HG02623 (cell line): Measurements from ENCODE around the gene PACC1.
"Not testable (repeated sequence)": the region's sequence is repeated elsewhere in the genome, so short reads cannot be mapped to it uniquely, and the experiment has no call there.

Source experiments
- ATAC-seq: cut with Tn5 transposase; IDR thresholded peaks from one replicate; pipeline ENCODE4 v1.9.1; 2021; ENCODE audit warnings: moderate library complexity; ENCODE audit not compliant: unreplicated experiment

The PACC1 gene

DNA sequence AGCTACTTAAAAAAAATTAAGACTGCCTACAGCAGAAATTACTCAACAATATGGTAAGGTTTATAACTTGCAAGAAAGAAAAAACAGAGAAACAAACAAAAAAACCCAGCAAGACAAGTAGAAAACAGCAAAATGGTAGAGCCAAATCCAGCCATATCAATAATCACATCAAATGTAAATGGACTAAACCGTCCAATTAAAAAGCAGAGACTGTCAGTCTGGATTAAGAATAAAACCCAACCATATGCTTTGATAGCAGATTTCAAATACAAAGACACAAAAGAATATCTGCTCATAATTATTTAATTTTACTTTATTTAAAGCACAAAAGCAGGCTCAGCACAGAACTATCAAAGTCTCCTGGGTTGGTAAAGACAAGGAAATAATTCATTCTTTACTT, 17.5 kb downstream of the PACC1 start:
- ATAC-seq: no peak

DNA sequence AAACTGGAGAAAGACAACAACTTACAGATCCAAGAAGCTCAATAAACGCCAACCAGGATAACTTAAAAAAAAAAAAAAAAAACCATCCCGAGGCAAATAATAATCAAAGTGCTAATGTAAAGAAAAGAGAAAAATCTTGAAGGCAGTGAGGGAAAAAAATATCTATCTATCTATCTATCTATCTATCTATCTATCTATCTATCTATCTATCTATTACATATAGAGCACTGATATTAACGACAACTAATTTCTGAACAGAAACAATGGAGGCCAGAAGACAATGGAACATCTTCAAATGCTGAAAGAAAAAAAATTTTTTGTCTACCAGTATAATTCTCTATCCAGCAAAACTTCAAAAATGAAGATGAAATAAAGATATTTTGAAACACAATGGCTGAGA, 18.0 kb downstream of the PACC1 start:
- no peak for ATAC-seq

DNA sequence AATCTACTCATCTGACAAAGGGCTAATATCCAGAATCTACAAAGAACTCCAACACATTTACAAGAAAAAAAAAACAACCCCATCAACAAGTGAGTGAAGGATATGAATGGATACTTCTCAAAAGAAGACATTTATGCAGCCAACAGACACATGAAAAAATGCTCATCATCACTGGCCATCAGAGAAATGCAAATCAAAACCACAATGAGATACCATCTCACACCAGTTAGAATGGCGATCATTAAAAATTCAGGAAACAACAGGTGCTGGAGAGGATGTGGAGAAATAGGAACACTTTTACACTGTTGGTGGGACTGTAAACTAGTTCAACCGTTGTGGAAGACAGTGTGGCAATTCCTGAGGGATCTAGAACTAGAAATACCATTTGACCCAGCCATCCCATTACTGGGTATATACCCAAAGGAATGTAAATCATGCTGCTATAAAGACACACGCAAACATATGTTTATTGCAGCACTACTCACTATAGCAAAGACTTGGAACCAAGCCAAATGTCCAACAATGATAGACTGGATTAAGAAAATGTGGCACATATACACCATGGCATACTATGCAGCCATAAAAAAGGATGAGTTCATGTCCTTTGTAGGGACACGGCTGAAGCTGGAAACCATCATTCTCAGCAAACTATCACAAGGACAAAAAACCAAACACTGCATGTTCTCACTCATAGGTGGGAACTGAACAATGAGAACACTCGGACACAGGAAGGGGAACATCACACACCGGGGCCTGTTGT, 18.8 kb downstream of the PACC1 start:
- not testable (repeated sequence) for ATAC-seq

DNA sequence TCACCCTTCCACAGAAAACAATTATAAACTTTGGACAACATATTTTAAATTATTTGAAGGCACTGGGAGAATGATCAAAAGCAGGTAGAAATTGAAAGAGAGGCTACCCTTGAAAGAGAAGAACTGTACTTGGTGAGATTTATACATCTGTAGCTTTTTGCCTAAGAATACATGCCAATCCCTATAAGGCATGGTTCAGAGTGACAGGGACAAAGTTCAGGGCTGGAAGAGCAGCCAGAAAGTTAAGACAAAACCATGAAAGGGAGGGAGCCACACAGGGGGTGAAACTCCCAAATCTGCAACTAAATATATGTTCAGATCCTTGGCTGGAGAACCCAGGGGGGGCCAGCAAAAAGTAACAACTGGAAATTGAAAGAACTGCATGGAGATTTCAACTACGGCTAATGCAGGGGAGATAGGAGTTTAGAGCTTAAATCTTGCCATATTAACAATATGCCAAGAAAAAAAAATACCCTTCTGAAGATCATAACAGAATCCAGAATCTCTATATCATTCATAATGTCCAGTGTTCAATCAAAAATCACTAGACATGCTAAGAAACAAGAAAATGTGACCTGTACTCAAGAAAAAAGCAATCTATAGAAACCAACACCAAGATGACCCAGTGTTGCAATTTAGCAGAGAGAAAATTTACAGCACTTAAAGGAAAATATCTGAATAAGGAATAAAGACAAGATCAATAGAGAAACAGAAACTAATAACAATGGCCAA, 25.5 kb downstream of the PACC1 start:
- no peak for ATAC-seq

DNA sequence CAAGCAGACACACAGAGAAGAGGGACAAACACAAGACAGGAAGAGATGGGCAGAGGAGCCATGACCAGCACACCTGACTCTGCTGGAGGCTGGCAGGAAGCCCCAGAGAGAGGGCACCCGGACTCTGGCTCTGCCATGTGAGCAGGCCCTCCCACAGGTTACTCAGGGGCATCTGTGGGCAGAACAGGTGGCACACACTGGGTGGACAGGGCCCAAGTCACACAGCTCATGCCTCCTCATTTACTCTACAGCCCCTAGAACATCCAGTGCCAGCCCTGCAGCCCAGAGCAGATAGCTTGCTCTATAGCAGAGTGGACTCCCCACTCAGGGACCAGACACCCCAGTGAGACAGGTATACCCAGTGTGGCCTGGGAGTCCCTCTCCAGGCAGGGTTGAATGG, 28.7 kb downstream of the PACC1 start:
- ATAC-seq: no peak

DNA sequence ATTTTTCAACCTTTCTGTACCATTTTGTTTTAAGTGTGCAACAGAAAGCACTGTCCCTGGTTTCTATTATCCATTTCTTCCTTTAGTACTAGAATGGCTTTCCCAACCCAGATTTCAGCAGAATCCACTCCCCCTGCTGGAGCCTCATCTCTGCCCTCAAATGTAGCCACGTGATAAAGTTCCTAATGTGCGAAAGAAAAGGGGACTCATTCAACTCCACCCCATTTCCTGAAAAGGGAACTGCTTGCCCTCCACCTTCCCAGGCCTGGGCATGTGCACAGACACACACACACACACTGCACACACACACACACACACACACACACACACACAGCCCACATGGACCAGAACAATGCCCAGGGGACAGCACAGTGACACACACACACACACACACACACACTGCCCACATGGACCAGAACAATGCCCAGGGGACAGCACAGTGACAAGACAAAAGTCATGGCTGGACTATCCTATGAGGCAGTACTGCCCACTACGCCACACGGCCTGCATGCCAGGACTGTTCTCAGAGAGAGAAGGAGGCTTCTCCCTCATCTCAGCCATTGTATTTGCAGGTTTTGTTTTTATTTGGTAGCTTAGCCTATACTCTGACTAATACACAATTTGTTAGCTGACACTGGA, 33.2 kb downstream of the PACC1 start:
- ATAC-seq: no peak

DNA sequence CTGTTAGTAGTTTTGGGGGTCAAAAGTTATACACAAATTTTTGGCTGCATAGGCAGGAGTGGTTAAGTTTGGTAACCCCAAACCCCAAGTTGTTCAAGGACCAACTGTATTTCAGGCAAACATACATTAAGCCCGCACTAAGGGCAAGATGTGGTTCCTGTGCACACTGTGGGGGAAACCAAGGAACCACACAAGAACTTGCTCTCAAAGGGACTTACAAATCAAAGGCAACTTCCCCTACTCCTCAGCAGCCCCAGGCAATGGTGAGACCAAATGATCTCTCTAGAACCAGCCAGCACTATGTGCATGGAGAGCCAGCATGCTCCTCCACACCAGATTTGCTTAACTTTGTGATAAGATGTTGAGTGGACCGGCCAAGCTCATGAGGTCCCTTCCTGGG, 35.3 kb downstream of the PACC1 start:
- no peak for ATAC-seq

DNA sequence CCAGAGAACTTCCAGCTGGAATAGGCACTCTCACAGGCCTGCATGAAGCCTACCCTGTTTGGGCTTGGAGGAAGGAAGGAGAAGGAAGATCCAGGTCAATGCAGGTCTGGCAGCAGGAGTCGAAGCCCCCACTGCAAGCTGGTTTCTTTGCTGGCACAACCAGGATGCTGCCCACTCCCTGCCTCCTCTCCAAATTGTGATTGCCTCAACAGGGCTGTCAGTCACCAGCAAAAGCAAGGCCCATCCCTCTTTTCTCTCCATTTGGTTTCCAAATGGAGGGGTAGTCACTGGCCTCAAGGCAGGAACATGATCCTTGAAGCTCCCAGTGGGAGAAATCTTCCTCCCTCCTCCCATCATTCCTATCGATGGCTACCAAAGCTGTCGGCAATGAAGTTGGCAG, 37.0 kb downstream of the PACC1 start:
- ATAC-seq: no peak

DNA sequence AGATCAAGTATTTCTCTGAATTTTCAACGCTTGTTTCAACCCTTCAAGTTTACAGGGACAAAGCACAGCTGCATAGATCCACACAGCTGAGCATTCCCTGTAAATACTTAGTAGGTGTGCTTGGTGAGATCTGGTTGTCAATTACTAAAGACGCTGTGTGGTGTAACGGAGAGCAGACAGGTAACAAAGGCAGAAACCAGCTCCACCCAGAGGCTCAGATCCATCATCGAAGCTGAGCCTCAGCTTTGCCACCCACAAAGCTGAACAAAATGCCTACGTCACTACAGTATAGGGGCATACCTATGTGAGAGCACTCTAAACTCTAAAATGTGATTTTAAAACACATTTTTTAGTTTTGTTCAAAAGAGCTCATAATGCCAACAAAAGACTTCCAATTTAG, 38.7 kb downstream of the PACC1 start:
- ATAC-seq: no peak

DNA sequence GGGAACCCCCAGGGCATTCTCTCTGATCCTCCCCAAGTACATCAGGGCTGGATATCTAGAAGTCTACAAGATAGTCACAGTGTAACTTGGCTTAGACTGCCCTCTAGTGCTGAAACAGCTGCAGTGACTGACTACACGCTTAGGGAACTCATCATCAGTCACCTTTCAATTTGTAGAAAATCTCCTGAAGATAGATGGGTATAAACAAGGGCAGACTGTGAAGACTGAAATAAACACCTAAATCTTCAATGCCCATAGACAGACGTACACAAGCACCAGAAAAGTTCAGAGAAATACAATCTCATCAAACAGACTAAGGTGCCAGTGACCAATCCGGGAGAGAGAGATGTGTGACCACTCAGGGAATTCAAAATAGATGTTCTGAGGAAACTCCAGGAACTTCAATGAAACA, 46.6 kb downstream of the PACC1 start:
- ATAC-seq: no peak

DNA sequence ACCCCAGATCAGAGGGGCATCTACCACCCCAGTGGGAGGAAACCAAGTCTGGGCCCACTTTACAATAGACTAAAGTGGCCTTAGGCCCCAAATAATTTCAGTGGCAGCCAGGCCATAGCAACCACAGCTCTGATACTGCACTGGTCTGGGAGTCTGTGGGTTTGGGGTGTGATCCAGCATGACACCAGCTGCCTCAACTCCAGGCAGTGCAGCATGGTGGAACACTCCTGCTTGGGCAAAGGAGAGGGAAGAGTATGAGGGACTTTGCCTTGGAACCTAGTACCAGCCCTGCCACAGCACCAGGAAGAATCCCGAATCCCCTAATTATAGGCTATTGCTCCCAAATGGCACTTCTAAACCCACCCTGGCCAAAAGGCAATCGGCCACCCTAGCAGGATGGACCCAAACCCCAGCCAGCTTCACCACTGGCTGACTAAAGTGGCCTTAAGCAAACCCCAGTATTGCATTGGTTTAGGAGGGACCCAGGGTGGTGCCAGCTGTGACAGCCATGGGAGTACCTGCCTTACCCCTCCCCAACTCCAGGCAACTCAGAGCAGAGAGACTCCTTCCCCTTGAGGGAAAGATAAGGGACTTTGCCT, 47.1 kb downstream of the PACC1 start:
- no peak for ATAC-seq

DNA sequence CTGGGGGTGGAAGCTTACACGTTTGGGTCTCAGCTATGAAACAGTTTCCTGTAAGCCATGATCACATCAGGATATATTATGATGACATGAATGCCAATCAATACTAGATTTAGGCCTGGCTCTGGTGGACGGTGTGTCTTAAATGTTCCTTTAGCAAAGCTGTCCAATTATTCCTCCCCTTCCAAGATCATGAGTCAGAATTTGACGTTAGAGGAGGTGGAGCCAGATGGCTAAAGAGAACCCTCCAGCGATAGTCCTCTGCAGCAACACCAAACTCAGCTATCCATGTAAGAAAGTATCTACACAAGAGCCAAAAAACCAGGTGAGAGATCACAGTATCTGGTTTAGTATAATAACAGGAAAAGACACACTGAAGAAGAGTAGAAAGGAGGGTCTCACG, 47.8 kb downstream of the PACC1 start:
- no peak for ATAC-seq

DNA sequence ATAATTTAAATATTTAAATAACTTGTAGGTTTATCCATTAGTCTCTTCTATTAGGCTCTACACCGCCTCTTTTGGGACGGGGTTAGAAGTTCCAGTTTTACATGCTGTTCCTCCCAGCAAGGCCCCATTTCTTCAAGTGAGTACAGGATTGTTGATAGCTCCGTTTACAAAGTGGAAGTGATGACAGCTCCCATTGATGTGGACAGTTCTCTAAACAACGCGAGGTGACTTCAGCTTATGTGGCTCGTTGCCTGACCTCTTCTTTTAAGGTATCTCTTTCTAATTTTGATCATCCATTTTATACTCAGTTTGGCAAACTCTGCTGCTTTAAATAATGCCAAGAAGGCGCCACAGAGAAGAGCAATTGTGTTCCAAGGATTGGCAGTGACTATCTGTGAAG, 49.7 kb downstream of the PACC1 start:
- no peak for ATAC-seq

DNA sequence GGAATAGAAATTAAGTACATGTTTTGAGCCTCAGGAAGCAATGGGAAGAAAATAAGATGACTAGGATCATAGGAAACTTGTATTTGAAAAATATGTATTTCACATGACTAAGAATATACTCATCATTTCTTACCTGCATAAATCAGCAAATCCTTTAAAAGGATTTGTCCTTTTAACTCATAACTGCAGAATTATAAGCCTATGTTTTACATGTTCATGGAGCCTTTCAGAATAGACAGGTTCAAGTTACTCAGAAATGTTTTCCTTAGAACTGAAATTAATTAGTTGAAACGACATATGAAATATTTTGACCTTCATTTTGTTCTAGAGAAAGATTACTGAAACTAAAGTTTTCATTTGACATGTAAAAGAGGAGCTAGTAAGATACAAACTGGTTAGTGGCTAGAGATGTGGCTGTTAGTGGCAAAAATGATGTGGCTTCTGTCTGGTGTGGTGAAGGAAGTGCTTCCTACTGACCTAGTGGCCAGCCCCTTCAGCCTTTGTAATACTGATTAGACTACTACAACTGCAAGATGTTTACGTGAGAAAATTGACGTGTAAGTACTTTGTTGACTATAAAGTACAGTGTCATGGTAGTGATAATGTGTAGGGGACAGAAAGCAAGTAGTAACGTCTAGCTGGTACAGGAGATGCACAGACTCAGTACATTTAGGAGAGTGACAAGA, 54.7 kb downstream of the PACC1 start:
- ATAC-seq: no peak

DNA sequence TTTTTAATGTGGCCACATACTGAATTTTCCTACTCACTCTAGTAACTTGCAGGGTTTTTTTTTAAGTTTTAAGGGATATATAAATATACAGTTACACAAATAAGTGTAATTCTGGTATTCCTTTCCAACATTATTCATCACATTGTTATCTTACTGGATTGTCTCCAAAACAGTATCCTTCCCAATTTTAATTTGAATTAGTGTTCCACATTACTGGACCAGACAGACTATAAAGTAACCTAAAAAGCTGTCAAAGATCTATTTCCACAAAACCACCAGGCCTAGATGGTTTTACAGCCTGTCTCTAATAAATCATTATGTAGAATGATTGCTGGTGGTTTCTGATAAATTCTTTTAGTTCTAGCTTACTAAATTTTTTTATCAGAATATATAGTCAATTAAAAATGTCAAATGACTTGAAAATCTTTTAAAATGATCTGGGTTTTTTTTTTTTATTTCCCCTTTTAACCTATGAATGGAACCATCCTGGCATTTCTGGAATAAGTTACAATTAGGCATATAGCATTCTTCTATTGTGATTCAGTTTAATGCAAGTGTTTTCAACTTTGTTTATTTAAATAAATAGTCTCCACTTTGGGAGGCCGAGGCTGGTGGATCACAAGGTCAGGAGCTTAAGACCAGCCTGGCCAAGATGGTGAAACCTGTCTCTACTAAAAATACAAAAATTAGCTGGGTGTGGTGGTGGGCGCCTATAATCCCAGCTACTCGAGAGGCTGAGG, 59.3 kb downstream of the PACC1 start:
- ATAC-seq: no peak

DNA sequence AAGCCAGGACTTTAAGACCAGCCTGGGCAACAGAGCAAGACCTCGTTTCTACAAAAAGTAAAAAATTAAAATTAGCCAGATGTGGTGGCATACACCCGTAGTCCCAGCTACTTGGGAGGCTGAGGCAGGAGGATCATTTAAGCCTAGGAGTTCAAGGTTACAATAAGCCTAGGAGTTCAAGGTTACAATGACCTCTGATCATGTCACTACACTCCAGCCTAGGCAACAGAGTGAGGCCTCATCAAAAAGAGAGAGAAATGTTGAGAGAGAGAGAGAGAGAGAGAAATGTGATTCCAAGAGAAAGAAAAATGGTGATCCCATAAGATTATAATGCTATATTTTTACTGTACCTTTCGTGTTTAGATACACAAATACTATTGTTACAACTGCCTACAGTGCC, 60.2 kb downstream of the PACC1 start:
- ATAC-seq: no peak

DNA sequence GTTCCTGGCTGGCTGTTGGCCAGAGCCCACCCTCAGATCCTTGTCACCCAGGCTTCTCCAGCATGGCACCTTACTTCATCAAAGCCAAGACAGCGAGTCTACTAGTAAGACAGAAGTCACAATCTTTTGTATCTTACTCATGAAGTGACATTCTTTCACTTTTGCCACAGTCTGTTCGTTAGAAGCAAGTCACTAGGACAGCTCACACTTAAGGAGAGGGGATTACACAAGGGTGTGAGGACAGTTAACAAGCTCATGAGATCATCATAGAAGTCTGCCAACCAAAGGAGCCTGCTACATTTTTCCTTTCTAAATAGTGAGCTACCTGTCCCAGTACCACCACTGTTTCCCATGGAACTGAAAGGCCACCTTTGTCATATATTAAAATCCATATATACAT, 61.5 kb downstream of the PACC1 start:
- no peak for ATAC-seq

DNA sequence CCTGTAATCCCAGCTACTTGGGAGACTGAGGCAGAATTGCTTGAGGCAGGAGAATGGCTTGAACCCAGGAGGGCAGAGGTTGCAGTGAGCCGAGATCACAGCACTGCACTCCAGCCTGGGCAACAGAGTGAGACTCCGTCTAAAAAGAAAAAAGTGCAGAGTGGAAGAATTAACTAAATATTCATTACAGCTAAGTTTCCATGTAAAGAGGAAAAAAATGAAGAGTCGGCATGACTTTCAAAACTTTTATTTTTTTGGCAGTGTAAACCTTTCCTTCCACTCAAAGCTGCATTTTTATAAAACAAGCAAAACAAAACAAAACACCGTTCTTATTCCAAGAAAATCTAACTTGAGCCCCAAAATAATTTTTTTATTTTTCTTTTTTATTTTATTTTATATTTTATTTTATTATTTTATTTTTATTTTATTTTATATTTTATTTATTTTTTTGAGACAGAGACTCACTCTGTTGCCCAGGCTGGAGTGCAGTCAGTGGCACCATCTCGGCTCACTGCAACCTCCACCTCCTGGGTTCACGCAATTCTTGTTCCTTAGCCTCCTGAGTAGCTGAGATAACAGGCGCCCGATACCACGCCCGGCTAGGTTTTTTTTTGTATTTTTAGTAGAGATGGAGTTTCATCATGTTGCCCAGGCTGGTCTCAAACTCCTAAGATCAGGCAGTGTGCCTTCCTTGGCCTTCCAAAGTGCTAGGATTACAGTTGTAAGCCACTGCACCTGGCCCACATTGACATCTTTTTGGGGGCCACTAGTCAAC, 62.9 kb downstream of the PACC1 start:
- no peak for ATAC-seq

DNA sequence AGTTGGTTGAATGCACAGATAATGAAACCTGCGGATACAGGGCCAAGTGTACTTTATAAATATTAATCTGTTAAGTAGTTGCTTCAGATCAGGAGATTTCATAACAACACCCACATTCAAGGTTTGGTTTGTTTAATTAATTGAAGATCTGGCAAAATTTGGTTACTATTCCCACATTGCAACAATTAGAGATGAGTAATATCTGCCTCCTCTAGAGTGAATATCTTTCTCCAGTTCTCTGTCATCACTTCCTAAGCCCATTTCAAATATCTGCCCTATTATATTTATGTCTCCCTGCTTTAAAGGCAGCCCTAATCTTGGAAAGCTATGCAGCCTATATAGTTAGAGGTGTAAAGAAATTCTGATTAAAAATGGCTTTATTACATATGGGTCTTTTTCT, 68.1 kb downstream of the PACC1 start:
- no peak for ATAC-seq

DNA sequence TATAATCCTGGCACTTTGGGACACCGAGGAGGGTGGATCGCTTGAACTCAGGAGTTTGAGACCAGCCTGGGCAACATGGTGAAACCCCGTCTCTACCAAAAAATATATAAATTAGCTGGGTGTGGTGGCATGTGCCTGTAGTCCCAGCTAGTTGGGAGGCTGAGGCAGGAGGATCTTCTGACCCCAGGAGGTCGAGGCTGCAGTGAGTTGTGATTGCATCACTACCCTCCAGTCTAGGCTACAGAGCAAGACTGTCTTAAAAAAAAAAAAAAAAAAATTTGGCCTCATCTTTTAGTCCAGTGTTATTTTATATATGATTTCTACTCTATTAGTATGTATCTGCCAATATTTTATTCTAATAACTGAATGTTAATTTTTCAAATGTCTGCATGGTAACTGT, 69.8 kb downstream of the PACC1 start:
- no peak for ATAC-seq
